Heart left ventricle (tissue), 13 donors: ENCODE measurements around the gene SMIM28.

Experiments used
- POLR2A ChIP-seq, 2 donors: fragments of 450-650 bp; IDR thresholded peaks; one replicate each; pipeline ENCODE4 v1.6.1; 2017; ENCODE audit warnings: antibody characterized with exemption in 2 of 2, mild to moderate bottlenecking in 2 of 2, moderate library complexity in 2 of 2
- TF ChIP-seq, protein P1 (sequence below), 12 donors: fragments of 200-600 bp; sonication (generic) in 4 of 12; IDR thresholded peaks; one replicate each; pipeline versions ENCODE4 v1.5.0 to v1.8.0; 2018 to 2022; ENCODE audit warnings: antibody characterized with exemption in 12 of 12, mild to moderate bottlenecking in 5 of 12
- donor health status: ischemic (EF 13 %, LVEDD 7.1; RV severe dilation, severe dysfunction).
- donor health status: DM: no; HTN: yes; CAD: no.
- donor health status: DM: no; HTN: no; CAD: no.
- donor health status: ischemic (EF 25% LVEDD 6.9; RV normal size, moderate dysfunction).
- donor health status: ischemic (EF 25% LVEDD 5.7; RV mildly dilated, moderate dysfunction).
- donor health status: ischemic (EF 35%, LVEDD 5.7; RV mildly dilated, moderate dysfunction).
- donor health status: nonischemic (EF 11% LVEDD 7.7; RV severe dilation, severe dysfunction).
- donor health status: DM: yes; HTN: yes; CAD: no.
- donor health status: PGD.
- donor health status: ischemic (EF 29% LVEDD 5.4; RV normal size, mild dysfunction).
- donor health status: nonischemic (EF 23%, LVEDD 6.1; RV moderate dilation, normal function).

DNA sequence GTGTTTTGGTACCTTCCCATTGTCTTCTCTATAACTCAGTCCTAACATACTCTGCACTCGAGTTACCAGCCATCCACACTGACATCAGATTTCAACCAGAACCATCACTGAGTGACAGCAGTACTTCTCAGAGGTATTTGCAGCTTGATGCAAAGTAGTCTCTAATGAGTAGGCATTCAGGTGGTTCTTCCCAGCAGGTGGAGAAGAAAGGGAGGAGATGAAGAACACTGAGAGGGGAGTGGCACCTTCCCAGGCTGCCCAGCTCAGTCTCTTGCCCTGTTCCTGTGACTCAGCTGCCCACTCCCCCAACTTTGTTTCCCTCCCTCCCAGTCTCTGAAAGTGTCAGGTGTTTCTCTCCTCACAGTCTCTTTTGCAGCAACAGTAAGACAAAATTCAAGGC is 38.7 kb upstream of the SMIM28 start:
- TF ChIP-seq, protein P1, sequence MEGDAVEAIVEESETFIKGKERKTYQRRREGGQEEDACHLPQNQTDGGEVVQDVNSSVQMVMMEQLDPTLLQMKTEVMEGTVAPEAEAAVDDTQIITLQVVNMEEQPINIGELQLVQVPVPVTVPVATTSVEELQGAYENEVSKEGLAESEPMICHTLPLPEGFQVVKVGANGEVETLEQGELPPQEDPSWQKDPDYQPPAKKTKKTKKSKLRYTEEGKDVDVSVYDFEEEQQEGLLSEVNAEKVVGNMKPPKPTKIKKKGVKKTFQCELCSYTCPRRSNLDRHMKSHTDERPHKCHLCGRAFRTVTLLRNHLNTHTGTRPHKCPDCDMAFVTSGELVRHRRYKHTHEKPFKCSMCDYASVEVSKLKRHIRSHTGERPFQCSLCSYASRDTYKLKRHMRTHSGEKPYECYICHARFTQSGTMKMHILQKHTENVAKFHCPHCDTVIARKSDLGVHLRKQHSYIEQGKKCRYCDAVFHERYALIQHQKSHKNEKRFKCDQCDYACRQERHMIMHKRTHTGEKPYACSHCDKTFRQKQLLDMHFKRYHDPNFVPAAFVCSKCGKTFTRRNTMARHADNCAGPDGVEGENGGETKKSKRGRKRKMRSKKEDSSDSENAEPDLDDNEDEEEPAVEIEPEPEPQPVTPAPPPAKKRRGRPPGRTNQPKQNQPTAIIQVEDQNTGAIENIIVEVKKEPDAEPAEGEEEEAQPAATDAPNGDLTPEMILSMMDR (IDR thresholded peaks at IDR 0.05) = no peak
- TF ChIP-seq POLR2A (IDR thresholded peaks at IDR 0.05) = no peak
